ENCODE results near the gene KIAA0232. TPM values are rescaled to one million over a fixed set of nuclear protein-coding genes. Genes with fewer than 3 reads are reported as not detected.
A peak's percentile ranks its signal among the peaks of the same experiment; 100 is the strongest.

The KIAA0232 gene
- total and polyA plus RNA-seq, 9 of the 15 experiments (the other 6 are each of a cell fraction or from before 2014, with no cell fraction given), result 3.5 to 17.4 (median 13.0) TPM

DNA sequence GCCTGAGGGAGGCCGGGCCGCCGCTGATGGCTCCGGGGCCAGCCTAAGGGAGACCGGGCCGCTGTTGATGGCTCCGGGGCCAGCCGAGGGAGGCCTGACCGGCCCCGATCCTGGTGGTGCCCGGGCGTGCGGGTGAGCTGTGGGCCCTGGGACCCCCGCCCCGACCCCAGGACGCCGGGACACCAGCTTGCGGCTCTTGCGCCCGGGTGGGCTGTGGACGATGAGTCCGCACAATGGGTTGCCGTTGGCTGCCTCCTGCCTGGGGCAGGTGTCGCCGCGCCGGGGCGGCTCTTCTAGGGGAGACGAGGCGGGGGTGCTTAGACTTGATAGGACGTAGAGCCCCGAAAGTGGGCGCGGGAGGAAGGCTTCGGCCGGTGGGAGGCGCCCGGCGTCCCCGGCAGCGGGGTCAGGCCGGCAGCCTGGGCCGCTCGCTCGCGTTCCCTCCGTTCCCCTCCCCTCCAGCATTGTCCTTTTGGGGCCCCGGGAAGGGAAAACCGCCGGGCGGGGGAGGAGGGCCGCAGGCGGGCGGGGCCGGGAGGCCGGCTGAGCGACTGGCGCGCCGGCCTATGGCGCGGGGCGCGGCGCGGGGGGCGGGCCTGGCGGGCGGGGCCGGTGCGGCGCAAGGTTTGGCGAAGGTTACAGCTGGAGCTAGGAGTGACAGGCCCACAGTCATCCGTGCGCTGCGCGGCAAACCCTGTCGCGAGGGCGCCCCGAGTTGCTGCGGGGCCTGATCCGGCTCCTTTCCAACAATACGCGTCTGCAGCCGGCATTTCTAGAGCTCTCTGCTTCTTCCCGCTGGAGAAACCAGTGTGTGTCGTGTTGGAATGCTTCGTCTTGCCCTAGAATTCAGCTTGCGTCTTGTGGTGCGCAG lies 819 bp downstream of the KIAA0232 start (continued):
- TF ChIP-seq ZNF354B (CRISPR knock-in tag; IDR thresholded peaks at IDR 0.05) (no peak), ZNF830 (CRISPR knock-in tag; IDR thresholded peaks at IDR 0.05) (no peak), SPI1 (IDR thresholded peaks at IDR 0.05; ENCODE audit: borderline replicate concordance, low read depth, low read length) (no peak), CBX5 (IDR thresholded peaks at IDR 0.05; ENCODE audit: borderline replicate concordance, low read depth) (no peak), ELF1 (tag; IDR thresholded peaks at IDR 0.05) (peak; percentile 42; the same call in 1 of the 2 replicates), RFX1 (IDR thresholded peaks at IDR 0.05) (no peak), TAF15 (IDR thresholded peaks at IDR 0.05; ENCODE audit: low read depth, low read length) (no peak), RAD51 (IDR thresholded peaks at IDR 0.05; ENCODE audit: borderline replicate concordance, low read depth) (no peak), SRSF1 (IDR thresholded peaks at IDR 0.05; ENCODE audit: low read depth, low read length) (no peak), NCOA4 (IDR thresholded peaks at IDR 0.05; ENCODE audit: partially characterized antibody) (no peak), DMBX1 (CRISPR knock-in tag; IDR thresholded peaks at IDR 0.05; ENCODE audit: borderline replicate concordance) (0 out of 2 replicates have a peak, but pooled peaks have one; percentile 29), MAFF (IDR thresholded peaks at IDR 0.05; ENCODE audit: low read length) (no peak), ZNF583 (CRISPR knock-in tag; IDR thresholded peaks at IDR 0.05) (no peak), KAT2B (IDR thresholded peaks at IDR 0.05; ENCODE audit: low read depth, low read length) (no peak), ZFP36 (IDR thresholded peaks at IDR 0.05; ENCODE audit: low read depth, low read length, partially characterized antibody) (no peak)
- TF ChIP-seq, protein P1, sequence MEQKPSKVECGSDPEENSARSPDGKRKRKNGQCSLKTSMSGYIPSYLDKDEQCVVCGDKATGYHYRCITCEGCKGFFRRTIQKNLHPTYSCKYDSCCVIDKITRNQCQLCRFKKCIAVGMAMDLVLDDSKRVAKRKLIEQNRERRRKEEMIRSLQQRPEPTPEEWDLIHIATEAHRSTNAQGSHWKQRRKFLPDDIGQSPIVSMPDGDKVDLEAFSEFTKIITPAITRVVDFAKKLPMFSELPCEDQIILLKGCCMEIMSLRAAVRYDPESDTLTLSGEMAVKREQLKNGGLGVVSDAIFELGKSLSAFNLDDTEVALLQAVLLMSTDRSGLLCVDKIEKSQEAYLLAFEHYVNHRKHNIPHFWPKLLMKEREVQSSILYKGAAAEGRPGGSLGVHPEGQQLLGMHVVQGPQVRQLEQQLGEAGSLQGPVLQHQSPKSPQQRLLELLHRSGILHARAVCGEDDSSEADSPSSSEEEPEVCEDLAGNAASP (IDR thresholded peaks at IDR 0.05), result no peak
- TF ChIP-seq, protein P2, sequence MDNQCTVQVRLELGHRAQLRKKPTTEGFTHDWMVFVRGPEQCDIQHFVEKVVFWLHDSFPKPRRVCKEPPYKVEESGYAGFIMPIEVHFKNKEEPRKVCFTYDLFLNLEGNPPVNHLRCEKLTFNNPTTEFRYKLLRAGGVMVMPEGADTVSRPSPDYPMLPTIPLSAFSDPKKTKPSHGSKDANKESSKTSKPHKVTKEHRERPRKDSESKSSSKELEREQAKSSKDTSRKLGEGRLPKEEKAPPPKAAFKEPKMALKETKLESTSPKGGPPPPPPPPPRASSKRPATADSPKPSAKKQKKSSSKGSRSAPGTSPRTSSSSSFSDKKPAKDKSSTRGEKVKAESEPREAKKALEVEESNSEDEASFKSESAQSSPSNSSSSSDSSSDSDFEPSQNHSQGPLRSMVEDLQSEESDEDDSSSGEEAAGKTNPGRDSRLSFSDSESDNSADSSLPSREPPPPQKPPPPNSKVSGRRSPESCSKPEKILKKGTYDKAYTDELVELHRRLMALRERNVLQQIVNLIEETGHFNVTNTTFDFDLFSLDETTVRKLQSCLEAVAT (IDR thresholded peaks at IDR 0.05), result peak in 1 of 2 experiments; percentile 22; a peak in 1 of 4 replicates
- TF ChIP-seq, protein P3, sequence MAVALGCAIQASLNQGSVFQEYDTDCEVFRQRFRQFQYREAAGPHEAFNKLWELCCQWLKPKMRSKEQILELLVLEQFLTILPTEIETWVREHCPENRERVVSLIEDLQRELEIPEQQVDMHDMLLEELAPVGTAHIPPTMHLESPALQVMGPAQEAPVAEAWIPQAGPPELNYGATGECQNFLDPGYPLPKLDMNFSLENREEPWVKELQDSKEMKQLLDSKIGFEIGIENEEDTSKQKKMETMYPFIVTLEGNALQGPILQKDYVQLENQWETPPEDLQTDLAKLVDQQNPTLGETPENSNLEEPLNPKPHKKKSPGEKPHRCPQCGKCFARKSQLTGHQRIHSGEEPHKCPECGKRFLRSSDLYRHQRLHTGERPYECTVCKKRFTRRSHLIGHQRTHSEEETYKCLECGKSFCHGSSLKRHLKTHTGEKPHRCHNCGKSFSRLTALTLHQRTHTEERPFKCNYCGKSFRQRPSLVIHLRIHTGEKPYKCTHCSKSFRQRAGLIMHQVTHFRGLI (CRISPR knock-in tag; IDR thresholded peaks at IDR 0.05), result no peak
- TF ChIP-seq, protein P4, sequence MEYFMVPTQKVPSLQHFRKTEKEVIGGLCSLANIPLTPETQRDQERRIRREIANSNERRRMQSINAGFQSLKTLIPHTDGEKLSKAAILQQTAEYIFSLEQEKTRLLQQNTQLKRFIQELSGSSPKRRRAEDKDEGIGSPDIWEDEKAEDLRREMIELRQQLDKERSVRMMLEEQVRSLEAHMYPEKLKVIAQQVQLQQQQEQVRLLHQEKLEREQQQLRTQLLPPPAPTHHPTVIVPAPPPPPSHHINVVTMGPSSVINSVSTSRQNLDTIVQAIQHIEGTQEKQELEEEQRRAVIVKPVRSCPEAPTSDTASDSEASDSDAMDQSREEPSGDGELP (CRISPR knock-in tag; IDR thresholded peaks at IDR 0.05; ENCODE audit: borderline replicate concordance), result peak; percentile 97
- TF ChIP-seq, protein P5, sequence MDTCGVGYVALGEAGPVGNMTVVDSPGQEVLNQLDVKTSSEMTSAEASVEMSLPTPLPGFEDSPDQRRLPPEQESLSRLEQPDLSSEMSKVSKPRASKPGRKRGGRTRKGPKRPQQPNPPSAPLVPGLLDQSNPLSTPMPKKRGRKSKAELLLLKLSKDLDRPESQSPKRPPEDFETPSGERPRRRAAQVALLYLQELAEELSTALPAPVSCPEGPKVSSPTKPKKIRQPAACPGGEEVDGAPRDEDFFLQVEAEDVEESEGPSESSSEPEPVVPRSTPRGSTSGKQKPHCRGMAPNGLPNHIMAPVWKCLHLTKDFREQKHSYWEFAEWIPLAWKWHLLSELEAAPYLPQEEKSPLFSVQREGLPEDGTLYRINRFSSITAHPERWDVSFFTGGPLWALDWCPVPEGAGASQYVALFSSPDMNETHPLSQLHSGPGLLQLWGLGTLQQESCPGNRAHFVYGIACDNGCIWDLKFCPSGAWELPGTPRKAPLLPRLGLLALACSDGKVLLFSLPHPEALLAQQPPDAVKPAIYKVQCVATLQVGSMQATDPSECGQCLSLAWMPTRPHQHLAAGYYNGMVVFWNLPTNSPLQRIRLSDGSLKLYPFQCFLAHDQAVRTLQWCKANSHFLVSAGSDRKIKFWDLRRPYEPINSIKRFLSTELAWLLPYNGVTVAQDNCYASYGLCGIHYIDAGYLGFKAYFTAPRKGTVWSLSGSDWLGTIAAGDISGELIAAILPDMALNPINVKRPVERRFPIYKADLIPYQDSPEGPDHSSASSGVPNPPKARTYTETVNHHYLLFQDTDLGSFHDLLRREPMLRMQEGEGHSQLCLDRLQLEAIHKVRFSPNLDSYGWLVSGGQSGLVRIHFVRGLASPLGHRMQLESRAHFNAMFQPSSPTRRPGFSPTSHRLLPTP (IDR thresholded peaks at IDR 0.05; ENCODE audit: borderline replicate concordance, extremely low read depth, insufficient read length), result no peak

All from K562 (cell line).